ENCODE measurements around the gene ALDH4A1.
A peak's percentile ranks its signal among the peaks of the same experiment; 100 is the strongest.

Gene ALDH4A1

GRCh38 chr1:18920931-18921330 lies 18.6 kb upstream of the ALDH4A1 start:
- DNase-seq, result no peak

- no peak for DNase-seq
These were observed 17.6 kb upstream of the ALDH4A1 start for GRCh38 chr1:18919956-18920355.

- no peak for DNase-seq
These were observed 17.0 kb upstream of the ALDH4A1 start for GRCh38 chr1:18919197-18919905.

GRCh38 chr1:18918417-18918816 lies 16.1 kb upstream of the ALDH4A1 start:
- no peak for DNase-seq

- no peak for DNase-seq
These were observed 14.9 kb upstream of the ALDH4A1 start for GRCh38 chr1:18917071-18917799.

- no peak for DNase-seq
These were observed 13.0 kb upstream of the ALDH4A1 start for GRCh38 chr1:18915341-18915740.

- DNase-seq, result peak; percentile 53
These were observed 10.9 kb upstream of the ALDH4A1 start for GRCh38 chr1:18913065-18913835.

GRCh38 chr1:18912550-18912949 lies 10.2 kb upstream of the ALDH4A1 start:
- no peak for DNase-seq

GRCh38 chr1:18908911-18909771 lies 6.8 kb upstream of the ALDH4A1 start:
- no peak for DNase-seq

GRCh38 chr1:18907917-18908845 lies 5.8 kb upstream of the ALDH4A1 start:
- DNase-seq, result no peak

- no peak for DNase-seq
These were observed 4.9 kb upstream of the ALDH4A1 start for GRCh38 chr1:18907021-18907916.

GRCh38 chr1:18903291-18903756 lies 969 bp upstream of the ALDH4A1 start:
- no peak for DNase-seq

- DNase-seq, result no peak
These were observed 318 bp downstream of the ALDH4A1 start for GRCh38 chr1:18901952-18902522.

GRCh38 chr1:18901147-18901951 lies 1.0 kb downstream of the ALDH4A1 start:
- DNase-seq, result no peak

GRCh38 chr1:18900303-18900841 lies 2.0 kb downstream of the ALDH4A1 start:
- no peak for DNase-seq

GRCh38 chr1:18899363-18900049 lies 2.8 kb downstream of the ALDH4A1 start:
- DNase-seq, result no peak

GRCh38 chr1:18898567-18898966 lies 3.8 kb downstream of the ALDH4A1 start:
- DNase-seq, result no peak

- DNase-seq, result no peak
These were observed 7.0 kb downstream of the ALDH4A1 start for GRCh38 chr1:18895317-18895716.
